GM23338 (cell line): ENCODE measurements around the gene NR4A2. TPM values are rescaled to one million over a fixed set of nuclear protein-coding genes. Genes with fewer than 3 reads are reported as not detected.

Source experiments
- ATAC-seq: fragments of 200-7000 bp; cut with Tn5 transposase; 3 replicates; pipeline ENCODE4 v1.9.1; 2020
- DNase-seq: peaks from one replicate; pipeline ENCODE4 v3.0.0-alpha.2; 2015; ENCODE audit warnings: low spot score
- H2AFZ ChIP-seq: fragments of 200-600 bp; sonication (generic); 2 replicates; pipeline ENCODE4 v1.8.0; 2016; ENCODE audit warnings: antibody characterized with exemption, mild to moderate bottlenecking, moderate library complexity
- H3F3A ChIP-seq: fragments of 200-600 bp; sonication (generic); replicated peaks from 2 replicates; pipeline ENCODE4 v1.8.0; 2017; ENCODE audit warnings: antibody characterized with exemption, mixed run types, low read depth
- H3K27ac ChIP-seq: fragments of 200-600 bp; sonication (generic); 2 replicates; pipeline ENCODE4 v1.6.1; 2016; ENCODE audit warnings: low read depth
- H3K27me3 ChIP-seq: fragments of 200-600 bp; sonication (generic); 2 replicates; pipeline ENCODE4 v1.8.0; 2016; ENCODE audit warnings: mild to moderate bottlenecking, mixed run types, moderate library complexity; ENCODE audit not compliant: insufficient read depth
- H3K36me3 ChIP-seq: fragments of 200-600 bp; sonication (generic); 2 replicates; pipeline ENCODE4 v1.8.0; 2016; ENCODE audit warnings: mild to moderate bottlenecking; ENCODE audit not compliant: insufficient read depth
- H3K4me1 ChIP-seq: fragments of 200-600 bp; sonication (generic); 2 replicates; pipeline ENCODE4 v1.8.0; 2016; ENCODE audit warnings: mild to moderate bottlenecking, moderate library complexity; ENCODE audit not compliant: insufficient read depth
- H3K4me2 ChIP-seq: fragments of 200-600 bp; sonication (generic); 2 replicates; pipeline ENCODE4 v1.7.1; 2017; ENCODE audit warnings: mixed run types
- H3K4me3 ChIP-seq: fragments of 200-600 bp; sonication (generic); 2 replicates; pipeline ENCODE4 v1.6.1; 2016; ENCODE audit warnings: mixed run types
- H3K79me2 ChIP-seq: fragments of 200-600 bp; sonication (generic); replicated peaks from 2 replicates; pipeline ENCODE4 v1.8.0; 2017; ENCODE audit warnings: mild to moderate bottlenecking; ENCODE audit not compliant: insufficient read depth
- H3K9me2 ChIP-seq: fragments of 200-600 bp; sonication (generic); 2 replicates; pipeline ENCODE4 v1.8.0; 2017; ENCODE audit not compliant: insufficient read depth
- H4K20me1 ChIP-seq: fragments of 200-600 bp; sonication (generic); replicated peaks from 2 replicates; pipeline ENCODE4 v1.8.0; 2017; ENCODE audit warnings: mild to moderate bottlenecking; ENCODE audit not compliant: insufficient read depth
- H3K27ac Mint-ChIP-seq: 2 replicates; pipeline ENCODE4 v1.8.0; 2020; ENCODE audit warnings: inconsistent platforms, mild to moderate bottlenecking, moderate library complexity, mixed read lengths
- H3K27me3 Mint-ChIP-seq: 3 replicates; pipeline ENCODE4 v1.8.0; 2022; ENCODE audit warnings: low read depth, mild to moderate bottlenecking, moderate library complexity, mixed read lengths, inconsistent platforms; ENCODE audit not compliant: insufficient read depth, poor library complexity
- H3K36me3 Mint-ChIP-seq: 3 replicates; pipeline ENCODE4 v1.8.0; 2021; ENCODE audit warnings: low read depth, mild to moderate bottlenecking, inconsistent platforms, moderate library complexity, mixed read lengths
- H3K4me1 Mint-ChIP-seq: 3 replicates; pipeline ENCODE4 v1.8.0; 2020; ENCODE audit warnings: mild to moderate bottlenecking, inconsistent platforms, mixed read lengths
- H3K4me3 Mint-ChIP-seq: 3 replicates; pipeline ENCODE4 v1.8.0; 2021; ENCODE audit warnings: moderate library complexity, mild to moderate bottlenecking, inconsistent platforms, mixed read lengths
- H3K9me3 Mint-ChIP-seq: 3 replicates; pipeline ENCODE4 v1.8.0; 2020; ENCODE audit warnings: moderate library complexity, mild to moderate bottlenecking, inconsistent platforms, mixed read lengths
- CREB1 ChIP-seq: fragments of 250-450 bp; sonication (Bioruptor Pico); IDR thresholded peaks from 2 replicates; pipeline ENCODE4 v1.5.0; 2020; ENCODE audit warnings: low read depth, mild to moderate bottlenecking, moderate library complexity
- CTCF ChIP-seq, 2 experiments: fragments of 200-600 bp in 1 of 2; sonication (generic) in 1 of 2; conservative IDR thresholded peaks; 2 replicates each; pipeline versions ENCODE4 v1.5.1 to v1.6.1; 2016 to 2017; ENCODE audit warnings: antibody characterized with exemption in 2 of 2, low read depth in 2 of 2, mild to moderate bottlenecking in 2 of 2, moderate library complexity in 1 of 2
- EZH2 ChIP-seq: fragments of 200-600 bp; sonication (generic); IDR thresholded peaks from one replicate; pipeline ENCODE4 v1.8.0; 2017; ENCODE audit warnings: antibody characterized with exemption, mild to moderate bottlenecking, low read depth; ENCODE audit not compliant: unreplicated experiment
- EZH2phosphoT487 ChIP-seq: fragments of 200-600 bp; sonication (generic); IDR thresholded peaks from one replicate; pipeline ENCODE4 v1.8.1; 2018; ENCODE audit warnings: antibody characterized with exemption; ENCODE audit not compliant: unreplicated experiment
- NANOG ChIP-seq: IDR thresholded peaks from 2 replicates; pipeline ENCODE4 v1.6.1; 2016; ENCODE audit warnings: antibody characterized with exemption, borderline replicate concordance
- POLR2AphosphoS5 ChIP-seq: IDR thresholded peaks from 2 replicates; pipeline ENCODE4 v1.6.1; 2016; ENCODE audit warnings: antibody characterized with exemption, low read depth
- STAT1 ChIP-seq: IDR thresholded peaks from one replicate; pipeline ENCODE4 v1.6.1; 2016; ENCODE audit warnings: antibody characterized with exemption; ENCODE audit not compliant: unreplicated experiment
- ZNF114 ChIP-seq: fragments of 250-450 bp; sonication (Bioruptor Pico); IDR thresholded peaks from 2 replicates; pipeline ENCODE4 v1.5.0; 2020; ENCODE audit warnings: mild to moderate bottlenecking, moderate library complexity
- ZNF331 ChIP-seq: fragments of 250-450 bp; sonication (Bioruptor Pico); IDR thresholded peaks from 2 replicates; pipeline ENCODE4 v1.5.0; 2020; ENCODE audit warnings: low read depth, mild to moderate bottlenecking, moderate library complexity
- polyA plus RNA-seq: library from polyadenylated mRNA; unstranded; fragments of >200 nt; fragmentation: Nextera tagmentation; extraction: Ambion mirVana; gene quantifications from 2 replicates; pipeline ENCODE4 v1.2.1, GENCODE V29; 2016
- total RNA-seq: library from RNA; depleted of rRNA; stranded (reverse); fragments of >200 nt; shearing (Covaris generic); gene quantifications from 2 replicates; pipeline ENCODE4 v1.2.3, GENCODE V29; 2014
- TF ChIP-seq, protein P1 (sequence below): IDR thresholded peaks from one replicate; pipeline ENCODE4 v1.6.1; 2018; ENCODE audit warnings: antibody characterized with exemption; ENCODE audit not compliant: unreplicated experiment
- TF ChIP-seq, protein P2 (sequence below): IDR thresholded peaks from 2 replicates; pipeline ENCODE4 v1.6.1; 2016; ENCODE audit warnings: antibody characterized with exemption

Gene NR4A2
- total and polyA plus RNA-seq, 2 experiments from 2014 or later, result 0.49 to 0.71 TPM

DNA sequence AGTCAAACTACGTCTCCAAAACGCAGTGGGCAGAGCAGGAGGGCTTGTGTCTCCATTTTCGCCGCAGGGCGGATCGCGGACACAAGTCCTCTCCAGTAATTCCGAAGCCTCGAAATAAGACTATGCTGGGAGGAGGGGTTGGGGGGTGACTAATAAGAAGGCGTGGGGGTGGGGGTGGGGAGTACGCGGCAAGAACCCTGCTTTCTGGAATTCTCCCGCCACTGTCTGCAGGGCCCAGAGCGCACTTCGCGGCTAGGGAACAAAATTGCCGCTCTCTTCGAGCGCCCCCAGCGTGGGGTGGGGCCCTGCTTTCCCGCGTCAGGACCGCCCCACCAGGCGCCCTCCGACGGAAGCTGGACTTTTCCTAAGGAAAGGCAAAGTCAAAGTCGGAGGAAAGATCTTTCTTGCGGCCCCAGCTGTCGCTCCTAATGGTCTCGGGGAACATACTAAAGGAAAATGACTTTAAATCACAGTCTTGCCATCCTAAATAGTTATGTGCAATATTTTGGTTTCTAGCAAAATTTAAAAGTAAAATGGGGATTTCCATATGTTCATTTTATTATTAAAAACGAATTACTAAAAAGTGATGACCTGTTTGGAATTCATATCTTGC lies 11.9 kb downstream of the NR4A2 start (continued):
- TF ChIP-seq, protein P1, sequence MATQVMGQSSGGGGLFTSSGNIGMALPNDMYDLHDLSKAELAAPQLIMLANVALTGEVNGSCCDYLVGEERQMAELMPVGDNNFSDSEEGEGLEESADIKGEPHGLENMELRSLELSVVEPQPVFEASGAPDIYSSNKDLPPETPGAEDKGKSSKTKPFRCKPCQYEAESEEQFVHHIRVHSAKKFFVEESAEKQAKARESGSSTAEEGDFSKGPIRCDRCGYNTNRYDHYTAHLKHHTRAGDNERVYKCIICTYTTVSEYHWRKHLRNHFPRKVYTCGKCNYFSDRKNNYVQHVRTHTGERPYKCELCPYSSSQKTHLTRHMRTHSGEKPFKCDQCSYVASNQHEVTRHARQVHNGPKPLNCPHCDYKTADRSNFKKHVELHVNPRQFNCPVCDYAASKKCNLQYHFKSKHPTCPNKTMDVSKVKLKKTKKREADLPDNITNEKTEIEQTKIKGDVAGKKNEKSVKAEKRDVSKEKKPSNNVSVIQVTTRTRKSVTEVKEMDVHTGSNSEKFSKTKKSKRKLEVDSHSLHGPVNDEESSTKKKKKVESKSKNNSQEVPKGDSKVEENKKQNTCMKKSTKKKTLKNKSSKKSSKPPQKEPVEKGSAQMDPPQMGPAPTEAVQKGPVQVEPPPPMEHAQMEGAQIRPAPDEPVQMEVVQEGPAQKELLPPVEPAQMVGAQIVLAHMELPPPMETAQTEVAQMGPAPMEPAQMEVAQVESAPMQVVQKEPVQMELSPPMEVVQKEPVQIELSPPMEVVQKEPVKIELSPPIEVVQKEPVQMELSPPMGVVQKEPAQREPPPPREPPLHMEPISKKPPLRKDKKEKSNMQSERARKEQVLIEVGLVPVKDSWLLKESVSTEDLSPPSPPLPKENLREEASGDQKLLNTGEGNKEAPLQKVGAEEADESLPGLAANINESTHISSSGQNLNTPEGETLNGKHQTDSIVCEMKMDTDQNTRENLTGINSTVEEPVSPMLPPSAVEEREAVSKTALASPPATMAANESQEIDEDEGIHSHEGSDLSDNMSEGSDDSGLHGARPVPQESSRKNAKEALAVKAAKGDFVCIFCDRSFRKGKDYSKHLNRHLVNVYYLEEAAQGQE, result no peak
- TF ChIP-seq CREB1 (CRISPR knock-in tag) (no peak), STAT1 (no peak), NANOG (no peak), EZH2 (peak; percentile 11), ZNF114 (CRISPR knock-in tag) (no peak), CTCF (conservative IDR thresholded peaks at IDR 0.05; ENCODE audit: low read depth in 2 of 2) (0 out of 4 replicates have a peak, but pooled peaks of 1 of the 2 experiments have one; percentile 2), POLR2AphosphoS5 (no peak), ZNF331 (no peak)

GRCh38 chr2:156319811-156320485 lies 12.6 kb downstream of the NR4A2 start:
- Mint-ChIP-seq H3K4me1 (peaks cover 19% of the 10 kb centered on the region), H3K4me3 (peak overlapping the region; percentile 67), H3K27me3 (peaks cover 56% of the 10 kb centered on the region), H3K36me3 (peaks cover 7% of the 10 kb centered on the region), H3K9me3 (peaks cover 16% of the 10 kb centered on the region), H3K27ac (no peak overlapping the region)
- H3K9me2 ChIP-seq, result no peaks in the 10 kb centered on the region
- peak overlapping the region; percentile 76 for H3K4me2 ChIP-seq
- peak overlapping the region; percentile 91 for H2AFZ ChIP-seq
- peaks cover 86% of the 10 kb centered on the region for H3K27me3 ChIP-seq
- ATAC-seq (peak; percentile 75), DNase-seq (peak; percentile 91)
- no peaks in the 10 kb centered on the region; the same call in 1 of the 2 replicates for H4K20me1 ChIP-seq
- H3K36me3 ChIP-seq, result no peaks in the 10 kb centered on the region
- peak overlapping the region; percentile 48 for H3K4me3 ChIP-seq
- H3F3A ChIP-seq, result peaks cover 21% of the 10 kb centered on the region
- H3K79me2 ChIP-seq, result no peaks in the 10 kb centered on the region
- H3K4me1 ChIP-seq, result peaks cover 29% of the 10 kb centered on the region
- TF ChIP-seq EZH2, result peak; percentile 41
- TF ChIP-seq CTCF (conservative IDR thresholded peaks at IDR 0.05; ENCODE audit: low read depth in 2 of 2), result peak; percentile 42 to 54
- TF ChIP-seq ZNF114 (CRISPR knock-in tag), result no peak
- no peak for TF ChIP-seq EZH2phosphoT487
- TF ChIP-seq, protein P1, result no peak
- no peak for TF ChIP-seq STAT1
- TF ChIP-seq, protein P2, sequence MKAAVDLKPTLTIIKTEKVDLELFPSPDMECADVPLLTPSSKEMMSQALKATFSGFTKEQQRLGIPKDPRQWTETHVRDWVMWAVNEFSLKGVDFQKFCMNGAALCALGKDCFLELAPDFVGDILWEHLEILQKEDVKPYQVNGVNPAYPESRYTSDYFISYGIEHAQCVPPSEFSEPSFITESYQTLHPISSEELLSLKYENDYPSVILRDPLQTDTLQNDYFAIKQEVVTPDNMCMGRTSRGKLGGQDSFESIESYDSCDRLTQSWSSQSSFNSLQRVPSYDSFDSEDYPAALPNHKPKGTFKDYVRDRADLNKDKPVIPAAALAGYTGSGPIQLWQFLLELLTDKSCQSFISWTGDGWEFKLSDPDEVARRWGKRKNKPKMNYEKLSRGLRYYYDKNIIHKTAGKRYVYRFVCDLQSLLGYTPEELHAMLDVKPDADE, result peak; percentile 48; the same call in 1 of the 2 replicates
- H3K27ac ChIP-seq, result no peak overlapping the region
